Coronary artery (tissue), 2 donors: ENCODE results near the gene NSUN2.

Experiments
- DNase-seq: peaks from one replicate; pipeline ENCODE4 v3.0.0-alpha.2; 2017; ENCODE audit warnings: low spot score
- H3K27ac ChIP-seq, 2 donors: fragments of 200-600 bp; sonication (generic); one replicate each; pipeline ENCODE4 v1.5.1; 2016 to 2019
- H3K4me3 ChIP-seq: fragments of 200-600 bp; sonication (generic); 2 replicates; pipeline ENCODE4 v1.5.1; 2016; ENCODE audit warnings: mild to moderate bottlenecking, moderate library complexity
- CTCF ChIP-seq: fragments of 200-600 bp; sonication (generic); IDR thresholded peaks from one replicate; pipeline ENCODE4 v1.5.1; 2019; ENCODE audit warnings: antibody characterized with exemption

NSUN2 gene

GRCh38 chr5:6556089-6556801 lies 76.6 kb downstream of the NSUN2 start:
- no peak overlapping the region for H3K27ac ChIP-seq
- no peak for DNase-seq
- no peak for TF ChIP-seq CTCF
- H3K4me3 ChIP-seq, result no peak overlapping the region

- Histone ChIP-seq H3K4me3 (no peak overlapping the region), H3K27ac (no peak overlapping the region)
- no peak for TF ChIP-seq CTCF
- no peak for DNase-seq
Measured at GRCh38 chr5:6554812-6555211, 78.0 kb downstream of the NSUN2 start.

- no peak overlapping the region for H3K4me3 ChIP-seq
- TF ChIP-seq CTCF, result no peak
- H3K27ac ChIP-seq, result no peak overlapping the region
- DNase-seq, result no peak
Measured at GRCh38 chr5:6553972-6554371, 78.9 kb downstream of the NSUN2 start.

GRCh38 chr5:6552612-6553011 lies 80.2 kb downstream of the NSUN2 start:
- no peak for TF ChIP-seq CTCF
- Histone ChIP-seq H3K27ac (no peak overlapping the region), H3K4me3 (no peak overlapping the region)
- DNase-seq, result no peak

- H3K27ac ChIP-seq, result no peak overlapping the region
- H3K4me3 ChIP-seq, result no peak overlapping the region
- TF ChIP-seq CTCF, result no peak
- DNase-seq, result no peak
Measured at GRCh38 chr5:6551955-6552313, 80.9 kb downstream of the NSUN2 start.

GRCh38 chr5:6551287-6551954 lies 81.4 kb downstream of the NSUN2 start:
- H3K27ac ChIP-seq, result no peak overlapping the region
- no peak overlapping the region for H3K4me3 ChIP-seq
- DNase-seq, result no peak
- no peak for TF ChIP-seq CTCF

GRCh38 chr5:6550628-6551027 lies 82.2 kb downstream of the NSUN2 start:
- H3K27ac ChIP-seq, result no peak overlapping the region
- TF ChIP-seq CTCF, result no peak
- no peak for DNase-seq

More at GRCh38 chr5:6550628-6551027, 82.2 kb downstream of the NSUN2 start:
- no peak overlapping the region for H3K4me3 ChIP-seq
